ENCODE measurements around the gene USP21. TPM values are rescaled to one million over a fixed set of nuclear protein-coding genes. Genes with fewer than 3 reads are reported as not detected.

Gene USP21
- total and polyA plus RNA-seq, 9 of the 15 experiments (the other 6 are each of a cell fraction or from before 2014, with no cell fraction given): 4.9 to 52.4 (median 21.6) TPM

DNA sequence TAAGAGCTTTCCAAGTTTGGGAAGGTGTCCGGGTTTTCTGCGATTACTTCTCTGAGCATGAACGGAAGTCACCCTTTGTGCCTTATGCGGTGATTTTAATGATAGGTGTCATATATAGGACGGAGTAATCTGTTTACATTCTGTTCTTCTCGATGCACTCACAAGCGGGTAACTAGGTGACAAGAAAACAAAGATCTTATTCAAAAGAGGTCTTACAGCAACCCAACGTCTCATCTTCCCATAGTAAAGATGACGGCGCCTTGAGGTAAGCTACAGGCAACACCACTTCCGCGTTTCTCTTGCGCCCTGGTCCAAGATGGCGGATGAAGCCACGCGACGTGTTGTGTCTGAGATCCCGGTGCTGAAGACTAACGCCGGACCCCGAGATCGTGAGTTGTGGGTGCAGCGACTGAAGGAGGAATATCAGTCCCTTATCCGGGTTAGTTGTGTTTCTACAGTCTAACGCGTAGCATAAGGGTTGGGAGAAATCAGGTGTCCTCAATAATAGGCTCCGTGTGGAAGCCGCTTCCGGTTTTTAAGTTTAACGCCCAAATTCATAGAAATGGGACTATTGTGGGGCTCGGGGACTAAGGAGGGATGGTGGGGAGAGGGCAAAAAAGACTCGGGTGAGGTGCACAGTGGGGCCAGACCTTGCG is 5.5 kb upstream of the USP21 start, which contains the start of gene UFC1 (continued):
- TF ChIP-seq, protein P1, sequence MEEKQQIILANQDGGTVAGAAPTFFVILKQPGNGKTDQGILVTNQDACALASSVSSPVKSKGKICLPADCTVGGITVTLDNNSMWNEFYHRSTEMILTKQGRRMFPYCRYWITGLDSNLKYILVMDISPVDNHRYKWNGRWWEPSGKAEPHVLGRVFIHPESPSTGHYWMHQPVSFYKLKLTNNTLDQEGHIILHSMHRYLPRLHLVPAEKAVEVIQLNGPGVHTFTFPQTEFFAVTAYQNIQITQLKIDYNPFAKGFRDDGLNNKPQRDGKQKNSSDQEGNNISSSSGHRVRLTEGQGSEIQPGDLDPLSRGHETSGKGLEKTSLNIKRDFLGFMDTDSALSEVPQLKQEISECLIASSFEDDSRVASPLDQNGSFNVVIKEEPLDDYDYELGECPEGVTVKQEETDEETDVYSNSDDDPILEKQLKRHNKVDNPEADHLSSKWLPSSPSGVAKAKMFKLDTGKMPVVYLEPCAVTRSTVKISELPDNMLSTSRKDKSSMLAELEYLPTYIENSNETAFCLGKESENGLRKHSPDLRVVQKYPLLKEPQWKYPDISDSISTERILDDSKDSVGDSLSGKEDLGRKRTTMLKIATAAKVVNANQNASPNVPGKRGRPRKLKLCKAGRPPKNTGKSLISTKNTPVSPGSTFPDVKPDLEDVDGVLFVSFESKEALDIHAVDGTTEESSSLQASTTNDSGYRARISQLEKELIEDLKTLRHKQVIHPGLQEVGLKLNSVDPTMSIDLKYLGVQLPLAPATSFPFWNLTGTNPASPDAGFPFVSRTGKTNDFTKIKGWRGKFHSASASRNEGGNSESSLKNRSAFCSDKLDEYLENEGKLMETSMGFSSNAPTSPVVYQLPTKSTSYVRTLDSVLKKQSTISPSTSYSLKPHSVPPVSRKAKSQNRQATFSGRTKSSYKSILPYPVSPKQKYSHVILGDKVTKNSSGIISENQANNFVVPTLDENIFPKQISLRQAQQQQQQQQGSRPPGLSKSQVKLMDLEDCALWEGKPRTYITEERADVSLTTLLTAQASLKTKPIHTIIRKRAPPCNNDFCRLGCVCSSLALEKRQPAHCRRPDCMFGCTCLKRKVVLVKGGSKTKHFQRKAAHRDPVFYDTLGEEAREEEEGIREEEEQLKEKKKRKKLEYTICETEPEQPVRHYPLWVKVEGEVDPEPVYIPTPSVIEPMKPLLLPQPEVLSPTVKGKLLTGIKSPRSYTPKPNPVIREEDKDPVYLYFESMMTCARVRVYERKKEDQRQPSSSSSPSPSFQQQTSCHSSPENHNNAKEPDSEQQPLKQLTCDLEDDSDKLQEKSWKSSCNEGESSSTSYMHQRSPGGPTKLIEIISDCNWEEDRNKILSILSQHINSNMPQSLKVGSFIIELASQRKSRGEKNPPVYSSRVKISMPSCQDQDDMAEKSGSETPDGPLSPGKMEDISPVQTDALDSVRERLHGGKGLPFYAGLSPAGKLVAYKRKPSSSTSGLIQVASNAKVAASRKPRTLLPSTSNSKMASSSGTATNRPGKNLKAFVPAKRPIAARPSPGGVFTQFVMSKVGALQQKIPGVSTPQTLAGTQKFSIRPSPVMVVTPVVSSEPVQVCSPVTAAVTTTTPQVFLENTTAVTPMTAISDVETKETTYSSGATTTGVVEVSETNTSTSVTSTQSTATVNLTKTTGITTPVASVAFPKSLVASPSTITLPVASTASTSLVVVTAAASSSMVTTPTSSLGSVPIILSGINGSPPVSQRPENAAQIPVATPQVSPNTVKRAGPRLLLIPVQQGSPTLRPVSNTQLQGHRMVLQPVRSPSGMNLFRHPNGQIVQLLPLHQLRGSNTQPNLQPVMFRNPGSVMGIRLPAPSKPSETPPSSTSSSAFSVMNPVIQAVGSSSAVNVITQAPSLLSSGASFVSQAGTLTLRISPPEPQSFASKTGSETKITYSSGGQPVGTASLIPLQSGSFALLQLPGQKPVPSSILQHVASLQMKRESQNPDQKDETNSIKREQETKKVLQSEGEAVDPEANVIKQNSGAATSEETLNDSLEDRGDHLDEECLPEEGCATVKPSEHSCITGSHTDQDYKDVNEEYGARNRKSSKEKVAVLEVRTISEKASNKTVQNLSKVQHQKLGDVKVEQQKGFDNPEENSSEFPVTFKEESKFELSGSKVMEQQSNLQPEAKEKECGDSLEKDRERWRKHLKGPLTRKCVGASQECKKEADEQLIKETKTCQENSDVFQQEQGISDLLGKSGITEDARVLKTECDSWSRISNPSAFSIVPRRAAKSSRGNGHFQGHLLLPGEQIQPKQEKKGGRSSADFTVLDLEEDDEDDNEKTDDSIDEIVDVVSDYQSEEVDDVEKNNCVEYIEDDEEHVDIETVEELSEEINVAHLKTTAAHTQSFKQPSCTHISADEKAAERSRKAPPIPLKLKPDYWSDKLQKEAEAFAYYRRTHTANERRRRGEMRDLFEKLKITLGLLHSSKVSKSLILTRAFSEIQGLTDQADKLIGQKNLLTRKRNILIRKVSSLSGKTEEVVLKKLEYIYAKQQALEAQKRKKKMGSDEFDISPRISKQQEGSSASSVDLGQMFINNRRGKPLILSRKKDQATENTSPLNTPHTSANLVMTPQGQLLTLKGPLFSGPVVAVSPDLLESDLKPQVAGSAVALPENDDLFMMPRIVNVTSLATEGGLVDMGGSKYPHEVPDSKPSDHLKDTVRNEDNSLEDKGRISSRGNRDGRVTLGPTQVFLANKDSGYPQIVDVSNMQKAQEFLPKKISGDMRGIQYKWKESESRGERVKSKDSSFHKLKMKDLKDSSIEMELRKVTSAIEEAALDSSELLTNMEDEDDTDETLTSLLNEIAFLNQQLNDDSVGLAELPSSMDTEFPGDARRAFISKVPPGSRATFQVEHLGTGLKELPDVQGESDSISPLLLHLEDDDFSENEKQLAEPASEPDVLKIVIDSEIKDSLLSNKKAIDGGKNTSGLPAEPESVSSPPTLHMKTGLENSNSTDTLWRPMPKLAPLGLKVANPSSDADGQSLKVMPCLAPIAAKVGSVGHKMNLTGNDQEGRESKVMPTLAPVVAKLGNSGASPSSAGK (IDR thresholded peaks at IDR 0.05): no peak
- no peak for TF ChIP-seq CHD1 (IDR thresholded peaks at IDR 0.05; ENCODE audit: low read length)
- TF ChIP-seq ILK (tag; IDR thresholded peaks at IDR 0.05; ENCODE audit: borderline replicate concordance, low read depth): no peak
- TF ChIP-seq MEF2D (tag; conservative IDR thresholded peaks at IDR 0.05; ENCODE audit: low read depth): peak; percentile 54; the same call in 1 of the 2 replicates
- TF ChIP-seq, protein P2, sequence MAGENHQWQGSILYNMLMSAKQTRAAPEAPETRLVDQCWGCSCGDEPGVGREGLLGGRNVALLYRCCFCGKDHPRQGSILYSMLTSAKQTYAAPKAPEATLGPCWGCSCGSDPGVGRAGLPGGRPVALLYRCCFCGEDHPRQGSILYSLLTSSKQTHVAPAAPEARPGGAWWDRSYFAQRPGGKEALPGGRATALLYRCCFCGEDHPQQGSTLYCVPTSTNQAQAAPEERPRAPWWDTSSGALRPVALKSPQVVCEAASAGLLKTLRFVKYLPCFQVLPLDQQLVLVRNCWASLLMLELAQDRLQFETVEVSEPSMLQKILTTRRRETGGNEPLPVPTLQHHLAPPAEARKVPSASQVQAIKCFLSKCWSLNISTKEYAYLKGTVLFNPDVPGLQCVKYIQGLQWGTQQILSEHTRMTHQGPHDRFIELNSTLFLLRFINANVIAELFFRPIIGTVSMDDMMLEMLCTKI (IDR thresholded peaks at IDR 0.05; ENCODE audit: partially characterized antibody): no peak
- TF ChIP-seq ZNF174 (CRISPR knock-in tag; IDR thresholded peaks at IDR 0.05): no peak
- TF ChIP-seq, protein P3, sequence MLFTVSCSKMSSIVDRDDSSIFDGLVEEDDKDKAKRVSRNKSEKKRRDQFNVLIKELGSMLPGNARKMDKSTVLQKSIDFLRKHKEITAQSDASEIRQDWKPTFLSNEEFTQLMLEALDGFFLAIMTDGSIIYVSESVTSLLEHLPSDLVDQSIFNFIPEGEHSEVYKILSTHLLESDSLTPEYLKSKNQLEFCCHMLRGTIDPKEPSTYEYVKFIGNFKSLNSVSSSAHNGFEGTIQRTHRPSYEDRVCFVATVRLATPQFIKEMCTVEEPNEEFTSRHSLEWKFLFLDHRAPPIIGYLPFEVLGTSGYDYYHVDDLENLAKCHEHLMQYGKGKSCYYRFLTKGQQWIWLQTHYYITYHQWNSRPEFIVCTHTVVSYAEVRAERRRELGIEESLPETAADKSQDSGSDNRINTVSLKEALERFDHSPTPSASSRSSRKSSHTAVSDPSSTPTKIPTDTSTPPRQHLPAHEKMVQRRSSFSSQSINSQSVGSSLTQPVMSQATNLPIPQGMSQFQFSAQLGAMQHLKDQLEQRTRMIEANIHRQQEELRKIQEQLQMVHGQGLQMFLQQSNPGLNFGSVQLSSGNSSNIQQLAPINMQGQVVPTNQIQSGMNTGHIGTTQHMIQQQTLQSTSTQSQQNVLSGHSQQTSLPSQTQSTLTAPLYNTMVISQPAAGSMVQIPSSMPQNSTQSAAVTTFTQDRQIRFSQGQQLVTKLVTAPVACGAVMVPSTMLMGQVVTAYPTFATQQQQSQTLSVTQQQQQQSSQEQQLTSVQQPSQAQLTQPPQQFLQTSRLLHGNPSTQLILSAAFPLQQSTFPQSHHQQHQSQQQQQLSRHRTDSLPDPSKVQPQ (CRISPR knock-in tag; IDR thresholded peaks at IDR 0.05; ENCODE audit: borderline replicate concordance): no peak
- TF ChIP-seq, protein P4, sequence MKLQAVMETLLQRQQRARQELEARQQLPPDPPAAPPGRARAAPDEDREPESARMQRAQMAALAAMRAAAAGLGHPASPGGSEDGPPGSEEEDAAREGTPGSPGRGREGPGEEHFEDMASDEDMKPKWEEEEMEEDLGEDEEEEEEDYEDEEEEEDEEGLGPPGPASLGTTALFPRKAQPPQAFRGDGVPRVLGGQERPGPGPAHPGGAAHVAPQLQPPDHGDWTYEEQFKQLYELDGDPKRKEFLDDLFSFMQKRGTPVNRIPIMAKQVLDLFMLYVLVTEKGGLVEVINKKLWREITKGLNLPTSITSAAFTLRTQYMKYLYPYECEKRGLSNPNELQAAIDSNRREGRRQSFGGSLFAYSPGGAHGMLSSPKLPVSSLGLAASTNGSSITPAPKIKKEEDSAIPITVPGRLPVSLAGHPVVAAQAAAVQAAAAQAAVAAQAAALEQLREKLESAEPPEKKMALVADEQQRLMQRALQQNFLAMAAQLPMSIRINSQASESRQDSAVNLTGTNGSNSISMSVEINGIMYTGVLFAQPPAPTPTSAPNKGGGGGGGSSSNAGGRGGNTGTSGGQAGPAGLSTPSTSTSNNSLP (IDR thresholded peaks at IDR 0.05; ENCODE audit: borderline replicate concordance, low read depth, low read length): no peak
- TF ChIP-seq NCOA4 (IDR thresholded peaks at IDR 0.05; ENCODE audit: partially characterized antibody): no peak
